Keratinocyte (primary cell): Measurements from ENCODE around the gene ZFP36L1.

Experiments
- EZH2 ChIP-seq: IDR thresholded peaks from one replicate; pipeline ENCODE4 v1.6.1; 2012; ENCODE audit warnings: inconsistent platforms, mild to moderate bottlenecking, low read length, moderate library complexity
- TF ChIP-seq, protein P1 (sequence below), 3 experiments: IDR thresholded peaks in 1 of 3; conservative IDR thresholded peaks in 1 of 3; optimal IDR thresholded peaks in 1 of 3; 2 replicates in 2 of 3; 3 replicates in 1 of 3; pipeline versions ENCODE3 to v1.5.1; 2011; ENCODE audit warnings: low read length in 3 of 3, mild to moderate bottlenecking in 3 of 3, moderate library complexity in 2 of 3, control low read depth in 1 of 3, inconsistent platforms in 1 of 3; ENCODE audit not compliant: insufficient read depth in 2 of 3; ENCODE audit errors: extremely low read depth in 1 of 3

DNA sequence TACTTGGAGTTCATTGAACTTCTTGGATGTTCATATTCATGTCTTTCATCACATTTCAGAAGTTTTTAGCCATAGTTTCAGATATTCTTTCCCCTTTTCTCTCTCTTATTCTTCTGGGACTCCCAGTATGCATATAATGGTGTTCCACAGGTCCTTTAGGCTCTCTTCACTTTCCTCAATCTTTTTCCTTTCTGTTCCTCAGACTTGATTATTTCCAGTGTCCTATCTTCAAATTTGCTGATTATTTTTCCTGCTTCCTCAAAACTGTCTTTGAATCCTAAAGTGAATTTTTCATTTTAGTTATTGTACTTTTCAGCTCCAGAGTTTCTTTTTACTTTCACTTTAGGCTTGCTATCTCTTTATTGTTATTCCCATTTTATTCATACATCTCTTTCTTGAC lies 8.8 kb upstream of the ZFP36L1 start:
- TF ChIP-seq, protein P1, sequence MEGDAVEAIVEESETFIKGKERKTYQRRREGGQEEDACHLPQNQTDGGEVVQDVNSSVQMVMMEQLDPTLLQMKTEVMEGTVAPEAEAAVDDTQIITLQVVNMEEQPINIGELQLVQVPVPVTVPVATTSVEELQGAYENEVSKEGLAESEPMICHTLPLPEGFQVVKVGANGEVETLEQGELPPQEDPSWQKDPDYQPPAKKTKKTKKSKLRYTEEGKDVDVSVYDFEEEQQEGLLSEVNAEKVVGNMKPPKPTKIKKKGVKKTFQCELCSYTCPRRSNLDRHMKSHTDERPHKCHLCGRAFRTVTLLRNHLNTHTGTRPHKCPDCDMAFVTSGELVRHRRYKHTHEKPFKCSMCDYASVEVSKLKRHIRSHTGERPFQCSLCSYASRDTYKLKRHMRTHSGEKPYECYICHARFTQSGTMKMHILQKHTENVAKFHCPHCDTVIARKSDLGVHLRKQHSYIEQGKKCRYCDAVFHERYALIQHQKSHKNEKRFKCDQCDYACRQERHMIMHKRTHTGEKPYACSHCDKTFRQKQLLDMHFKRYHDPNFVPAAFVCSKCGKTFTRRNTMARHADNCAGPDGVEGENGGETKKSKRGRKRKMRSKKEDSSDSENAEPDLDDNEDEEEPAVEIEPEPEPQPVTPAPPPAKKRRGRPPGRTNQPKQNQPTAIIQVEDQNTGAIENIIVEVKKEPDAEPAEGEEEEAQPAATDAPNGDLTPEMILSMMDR (optimal IDR thresholded peaks at IDR 0.05 in 1 of 3, IDR thresholded peaks at IDR 0.05 in 1 of 3, conservative IDR thresholded peaks at IDR 0.05 in 1 of 3; ENCODE audit: extremely low read depth in 1 of 3, insufficient read depth in 2 of 3, low read length in 3 of 3), result no peak
- TF ChIP-seq EZH2, result no peak
